Hepatocyte (in vitro differentiated cells): ENCODE measurements around the gene INTS13. TPM values are rescaled to one million over a fixed set of nuclear protein-coding genes. Genes with fewer than 3 reads are reported as not detected.

Experiments used
- DNase-seq: peaks from one replicate; pipeline ENCODE4 v3.0.0-alpha.2; 2016; ENCODE audit warnings: low spot score
- H2AFZ ChIP-seq: fragments of 200-600 bp; sonication (generic); 2 replicates; pipeline ENCODE4 v1.6.0; 2016; ENCODE audit warnings: antibody characterized with exemption, mild to moderate bottlenecking
- H3K27ac ChIP-seq: fragments of 200-600 bp; sonication (generic); 2 replicates; pipeline ENCODE4 v1.5.1; 2016; ENCODE audit warnings: mild to moderate bottlenecking
- H3K27me3 ChIP-seq: fragments of 200-600 bp; sonication (generic); 2 replicates; pipeline ENCODE4 v1.6.1; 2016
- H3K36me3 ChIP-seq: fragments of 200-600 bp; sonication (generic); replicated peaks from 2 replicates; pipeline ENCODE4 v1.5.1; 2016; ENCODE audit warnings: low read depth; ENCODE audit not compliant: insufficient read depth
- H3K4me1 ChIP-seq: fragments of 200-600 bp; sonication (generic); 2 replicates; pipeline ENCODE4 v1.5.1; 2016; ENCODE audit warnings: mild to moderate bottlenecking, moderate library complexity; ENCODE audit not compliant: insufficient read depth
- H3K4me2 ChIP-seq: fragments of 200-600 bp; sonication (generic); 2 replicates; pipeline ENCODE4 v1.6.0; 2016
- H3K4me3 ChIP-seq: fragments of 200-600 bp; sonication (generic); 2 replicates; pipeline ENCODE4 v1.5.1; 2016; ENCODE audit warnings: mild to moderate bottlenecking
- H3K79me2 ChIP-seq: fragments of 200-600 bp; sonication (generic); 2 replicates; pipeline ENCODE4 v1.6.0; 2017; ENCODE audit warnings: mild to moderate bottlenecking
- H3K9me2 ChIP-seq: fragments of 200-600 bp; sonication (generic); replicated peaks from 2 replicates; pipeline ENCODE4 v1.6.0; 2017; ENCODE audit warnings: mild to moderate bottlenecking; ENCODE audit not compliant: insufficient read depth
- H3K9me3 ChIP-seq: fragments of 200-600 bp; sonication (generic); 2 replicates; pipeline ENCODE4 v1.5.1; 2016; ENCODE audit warnings: low read depth, mild to moderate bottlenecking
- H4K20me1 ChIP-seq: fragments of 200-600 bp; sonication (generic); 2 replicates; pipeline ENCODE4 v1.6.0; 2016; ENCODE audit warnings: mild to moderate bottlenecking; ENCODE audit not compliant: insufficient read depth, poor library complexity, severe bottlenecking
- CTCF ChIP-seq: fragments of 200-600 bp; sonication (generic); IDR thresholded peaks from 2 replicates; pipeline ENCODE4 v1.5.1; 2016; ENCODE audit warnings: antibody characterized with exemption, mild to moderate bottlenecking; ENCODE audit not compliant: poor library complexity
- EZH2 ChIP-seq: fragments of 200-600 bp; sonication (generic); IDR thresholded peaks from 2 replicates; pipeline ENCODE4 v1.6.1; 2016; ENCODE audit warnings: antibody characterized with exemption, mild to moderate bottlenecking, borderline replicate concordance
- EZH2phosphoT487 ChIP-seq: fragments of 200-600 bp; sonication (generic); IDR thresholded peaks from one replicate; pipeline ENCODE4 v1.6.1; 2018; ENCODE audit warnings: antibody characterized with exemption, mild to moderate bottlenecking, low read depth, moderate library complexity; ENCODE audit not compliant: unreplicated experiment, severe bottlenecking
- WGBS: methylation state at CpG from one replicate; pipeline ENCODE4 v1.1.6; 2016; ENCODE audit warnings: low lambda C conversion rate; ENCODE audit errors: missing lambda C conversion rate; 5-methylcytosine and 5-hydroxymethylcytosine counted together
- polyA plus RNA-seq: library from polyadenylated mRNA; unstranded; fragments of >200 nt; fragmentation: Nextera tagmentation; extraction: Ambion mirVana; gene quantifications from 2 replicates; pipeline ENCODE4 v1.2.1, GENCODE V29; 2016
- total RNA-seq: library from RNA; depleted of rRNA; stranded (reverse); fragments of >200 nt; gene quantifications from 2 replicates; pipeline ENCODE4 v1.2.3, GENCODE V29; 2014

Gene INTS13
- total and polyA plus RNA-seq, 2 experiments from 2014 or later = 13.8 to 40.4 TPM

- H3K27ac ChIP-seq = no peak overlapping the region
- no peaks in the 10 kb centered on the region for H3K36me3 ChIP-seq
- H4K20me1 ChIP-seq = peaks cover 16% of the 10 kb centered on the region
- H3K4me3 ChIP-seq = no peak overlapping the region
- H3K27me3 ChIP-seq = no peaks in the 10 kb centered on the region
- peak overlapping the region; percentile 74 for H3K4me2 ChIP-seq
- no peaks in the 10 kb centered on the region for H3K9me3 ChIP-seq
- no peak for DNase-seq
- H3K4me1 ChIP-seq = peaks cover 20% of the 10 kb centered on the region
- peaks cover 62% of the 10 kb centered on the region for H3K79me2 ChIP-seq
- no peaks in the 10 kb centered on the region for H3K9me2 ChIP-seq
- no peak overlapping the region for H2AFZ ChIP-seq
- TF ChIP-seq CTCF (no peak), EZH2phosphoT487 (no peak), EZH2 (no peak)
- 91% methylated on average over 7 of the region's 7 CpGs for WGBS
These were observed 2.0 kb downstream of the INTS13 start for GRCh38 chr12:26935636-26936378.

- peaks cover 18% of the 10 kb centered on the region for H3K79me2 ChIP-seq
- no peaks in the 10 kb centered on the region for H3K36me3 ChIP-seq
- WGBS = 98% methylated on average over 2 of the region's 2 CpGs
- H3K4me3 ChIP-seq = no peak overlapping the region
- DNase-seq = no peak
- no peak overlapping the region for H2AFZ ChIP-seq
- H3K4me1 ChIP-seq = no peaks in the 10 kb centered on the region
- no peaks in the 10 kb centered on the region for H4K20me1 ChIP-seq
- no peaks in the 10 kb centered on the region for H3K27me3 ChIP-seq
- H3K9me3 ChIP-seq = no peaks in the 10 kb centered on the region
- no peaks in the 10 kb centered on the region for H3K9me2 ChIP-seq
- H3K4me2 ChIP-seq = no peak overlapping the region
- TF ChIP-seq EZH2phosphoT487 (no peak), EZH2 (no peak), CTCF (no peak)
- no peak overlapping the region for H3K27ac ChIP-seq
These were observed 8.2 kb downstream of the INTS13 start for GRCh38 chr12:26929590-26929989.

GRCh38 chr12:26928661-26929060 lies 9.1 kb downstream of the INTS13 start:
- 93% methylated on average over 5 of the region's 5 CpGs for WGBS
- TF ChIP-seq EZH2phosphoT487 = no peak
- no peak for TF ChIP-seq EZH2
- no peak for TF ChIP-seq CTCF

More at GRCh38 chr12:26928661-26929060, 9.1 kb downstream of the INTS13 start:
- H3K4me3 ChIP-seq = no peak overlapping the region
- H4K20me1 ChIP-seq = no peaks in the 10 kb centered on the region
- no peak overlapping the region for H2AFZ ChIP-seq
- no peak for DNase-seq
- no peak overlapping the region for H3K27ac ChIP-seq
- H3K4me1 ChIP-seq = no peaks in the 10 kb centered on the region
- H3K36me3 ChIP-seq = no peaks in the 10 kb centered on the region
- no peaks in the 10 kb centered on the region for H3K9me3 ChIP-seq
- peaks cover 9% of the 10 kb centered on the region for H3K79me2 ChIP-seq
- no peaks in the 10 kb centered on the region for H3K27me3 ChIP-seq
- no peaks in the 10 kb centered on the region for H3K9me2 ChIP-seq
- H3K4me2 ChIP-seq = no peak overlapping the region
